GM18951 (cell line): Measurements from ENCODE around the gene SLC38A4.
"Not testable (repeated sequence)": the region's sequence is repeated elsewhere in the genome, so short reads cannot be mapped to it uniquely, and the experiment has no call there.

Experiments used
- POLR2A ChIP-seq: IDR thresholded peaks from 4 replicates; pipeline ENCODE4 v1.6.1; 2011; ENCODE audit warnings: mild to moderate bottlenecking; ENCODE audit not compliant: insufficient read length, insufficient read depth; ENCODE audit errors: extremely low read depth
- in situ Hi-C: fragments of 300-500 bp; cut with MboI; formaldehyde crosslinking; loops from one replicate; pipeline ENCODE4 v1.12.0; 2022; ENCODE audit warnings: low sequenced_read_pairs, mixed read lengths, inconsistent platforms; ENCODE audit not compliant: unreplicated experiment

Gene SLC38A4

DNA sequence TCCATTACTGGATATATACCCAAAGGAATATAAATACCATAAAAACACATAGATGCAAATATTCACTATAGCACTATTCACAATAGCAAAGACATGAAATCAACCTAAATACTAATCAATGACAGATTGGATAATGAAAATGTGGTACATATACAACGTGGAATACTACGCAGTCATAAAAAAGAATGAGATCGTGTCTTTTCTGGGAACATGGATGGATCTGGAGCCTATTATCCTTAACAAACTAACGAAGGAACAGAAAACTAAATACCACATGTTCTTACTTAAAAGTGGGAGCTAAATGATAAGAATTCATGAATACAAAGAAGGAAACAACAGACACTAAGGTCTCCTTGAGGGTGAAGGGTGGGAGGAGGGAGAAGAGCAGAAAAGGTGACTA lies 76.5 kb downstream of the SLC38A4 start:
- in situ Hi-C loops, result no loop called here
- TF ChIP-seq POLR2A, result no peak

DNA sequence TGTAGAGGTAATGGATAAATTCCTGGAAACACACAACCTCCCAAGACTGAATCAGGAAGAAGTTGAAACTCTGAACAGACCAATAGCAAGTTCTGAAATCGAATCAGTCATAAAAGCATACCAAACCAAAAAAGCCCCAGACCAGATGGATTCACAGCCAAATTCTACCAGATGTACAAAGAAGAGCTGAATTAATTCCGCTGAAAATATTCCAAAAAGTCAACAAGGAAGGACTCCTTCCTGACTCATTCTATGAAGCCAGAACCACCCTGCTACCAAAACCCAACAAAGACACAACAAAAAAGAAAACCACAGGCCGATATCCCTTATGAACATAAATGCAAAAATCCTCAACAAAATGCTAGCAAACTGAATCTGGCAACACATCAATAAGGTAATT lies 81.5 kb downstream of the SLC38A4 start:
- in situ Hi-C loops, result no loop called here
- TF ChIP-seq POLR2A, result no peak

DNA sequence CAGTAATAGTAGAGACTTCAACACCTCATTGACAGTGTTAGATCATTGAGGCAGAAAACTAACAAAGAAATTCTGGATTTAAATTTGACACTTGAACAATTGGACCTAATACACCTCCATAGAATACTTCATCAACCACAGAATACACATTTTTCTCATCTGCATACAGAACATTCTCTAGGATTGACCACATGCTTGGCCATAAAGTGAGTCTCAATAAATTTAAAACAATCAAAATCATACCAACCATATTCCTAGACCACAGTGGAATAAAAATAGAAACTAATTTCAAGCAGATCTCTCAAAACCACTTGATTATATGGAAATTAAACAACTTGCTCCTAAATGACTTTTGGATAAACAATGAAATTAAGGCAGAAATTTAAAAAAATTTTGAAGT lies 82.3 kb downstream of the SLC38A4 start:
- TF ChIP-seq POLR2A, result no peak
- in situ Hi-C loops, result no loop called here

GRCh38 chr12:46742271-46742670 lies 83.5 kb downstream of the SLC38A4 start:
- in situ Hi-C loops, result not testable (repeated sequence)

- TF ChIP-seq POLR2A, result no peak
- in situ Hi-C loops, result no loop called here
Measured at GRCh38 chr12:46725332-46725731, 100.5 kb downstream of the SLC38A4 start.

DNA sequence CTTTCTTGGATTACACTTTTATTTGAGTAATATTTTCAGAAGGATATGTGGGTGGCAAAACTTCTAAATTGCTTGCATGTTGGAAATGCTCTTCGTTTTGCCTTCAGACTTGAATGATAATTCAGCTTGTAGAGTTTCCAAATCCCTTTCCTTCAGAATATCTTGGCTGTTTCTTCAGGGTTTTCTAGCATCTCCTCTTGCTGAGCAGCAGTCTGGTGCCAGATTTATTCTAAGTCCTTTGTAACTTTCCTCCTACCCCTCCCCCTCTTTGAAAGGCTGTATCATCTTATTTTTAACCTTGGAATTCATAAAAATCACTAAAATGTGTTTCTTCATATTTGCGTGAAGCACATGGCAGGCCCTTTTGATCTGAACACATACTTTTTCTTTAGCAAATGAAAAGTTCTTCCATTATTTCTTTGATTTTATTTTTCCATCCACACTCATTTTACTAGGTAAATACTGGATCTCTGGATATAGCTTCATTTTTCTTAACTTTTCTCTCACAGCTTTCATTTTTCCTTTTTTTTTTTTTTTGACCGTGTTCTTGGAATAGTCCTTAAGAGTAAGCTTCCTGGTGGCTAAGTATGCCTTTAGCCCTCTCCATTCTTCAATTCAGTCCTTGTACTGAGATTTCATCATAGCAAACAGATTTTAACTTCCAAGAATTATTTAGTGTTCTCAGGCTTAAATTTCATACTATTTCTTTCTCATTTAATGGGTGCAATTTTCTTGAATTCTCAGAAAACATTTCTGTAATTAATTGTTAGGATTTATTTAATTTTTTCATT lies 102.0 kb downstream of the SLC38A4 start:
- in situ Hi-C loops, result no loop called here

DNA sequence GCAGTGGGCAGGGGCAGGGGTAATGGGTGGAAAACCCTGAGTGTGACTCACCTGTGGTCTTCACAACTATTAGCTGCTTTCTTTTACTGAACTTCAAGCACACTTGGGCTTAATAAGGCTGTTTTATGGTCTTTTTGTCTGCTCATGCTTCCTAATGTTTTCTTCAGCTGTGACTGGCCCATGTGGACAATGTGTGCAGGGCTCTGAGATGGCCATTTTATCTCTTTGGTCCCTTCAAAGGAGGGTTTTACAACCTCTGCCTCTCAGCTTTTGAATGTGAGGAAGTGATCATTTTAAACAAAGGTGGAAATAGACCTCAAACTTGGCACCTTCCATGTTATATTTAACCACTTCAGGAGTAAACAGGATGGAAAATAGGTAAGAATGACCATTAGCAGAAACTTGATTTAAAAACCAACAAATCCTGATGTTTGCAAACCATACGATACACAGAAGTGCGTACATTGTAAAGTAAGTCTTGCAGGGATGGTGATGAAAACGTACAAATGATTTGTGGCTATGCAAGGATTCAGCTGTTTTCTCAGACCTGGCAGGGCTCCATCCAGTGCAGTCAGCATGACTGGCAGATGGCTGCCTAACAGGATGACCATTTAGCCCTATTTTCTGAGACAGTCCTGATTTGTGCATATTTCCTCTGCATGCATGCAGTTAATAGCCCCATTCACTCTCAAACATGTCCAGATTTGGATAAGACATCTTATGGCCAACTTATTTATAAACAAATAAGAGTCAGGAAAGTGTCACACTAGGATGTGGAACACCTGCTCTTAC lies 103.2 kb downstream of the SLC38A4 start:
- in situ Hi-C loops, result no loop called here
- TF ChIP-seq POLR2A, result no peak

More for the DNA sequence above, 102.0 kb downstream of the SLC38A4 start:
- no peak for TF ChIP-seq POLR2A

DNA sequence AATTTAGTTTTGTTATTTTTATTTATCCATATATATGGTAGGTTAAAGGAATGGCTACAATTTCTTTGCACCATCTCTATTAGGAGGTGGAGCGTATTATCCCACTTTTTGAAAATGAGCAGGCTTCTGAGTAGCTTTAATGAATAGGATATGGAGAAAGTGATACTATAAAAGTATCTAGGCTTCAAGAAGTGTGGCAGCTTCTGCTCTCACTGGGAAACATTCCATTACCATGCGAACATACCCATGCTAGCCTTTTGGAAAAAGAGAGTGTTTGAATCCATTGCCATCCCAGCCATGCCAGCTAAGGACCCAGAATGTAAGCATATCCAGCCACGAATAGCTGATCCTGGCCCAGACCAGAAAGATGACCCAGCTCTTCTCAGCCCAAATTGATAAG lies 107.3 kb downstream of the SLC38A4 start:
- TF ChIP-seq POLR2A, result no peak
- in situ Hi-C loops, result no loop called here

DNA sequence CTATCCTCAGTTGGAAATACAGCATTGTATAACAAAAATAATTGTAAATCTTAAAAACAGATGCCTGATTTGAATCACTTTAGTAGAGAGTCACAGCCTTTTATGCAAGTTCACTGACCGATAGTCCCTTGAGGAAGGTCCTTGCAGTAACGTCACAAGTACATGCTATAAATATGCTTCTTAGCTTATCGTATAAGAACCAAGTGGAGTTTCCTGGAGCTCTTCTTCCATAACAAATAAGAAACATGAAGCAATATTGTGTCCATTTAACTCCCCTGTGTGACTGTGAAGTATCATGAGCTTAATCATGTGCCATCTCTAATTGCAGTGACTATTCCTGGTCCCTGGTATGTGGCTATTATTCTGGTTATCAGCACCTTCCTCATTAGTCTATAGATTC lies 107.9 kb downstream of the SLC38A4 start:
- in situ Hi-C loops, result no loop called here

DNA sequence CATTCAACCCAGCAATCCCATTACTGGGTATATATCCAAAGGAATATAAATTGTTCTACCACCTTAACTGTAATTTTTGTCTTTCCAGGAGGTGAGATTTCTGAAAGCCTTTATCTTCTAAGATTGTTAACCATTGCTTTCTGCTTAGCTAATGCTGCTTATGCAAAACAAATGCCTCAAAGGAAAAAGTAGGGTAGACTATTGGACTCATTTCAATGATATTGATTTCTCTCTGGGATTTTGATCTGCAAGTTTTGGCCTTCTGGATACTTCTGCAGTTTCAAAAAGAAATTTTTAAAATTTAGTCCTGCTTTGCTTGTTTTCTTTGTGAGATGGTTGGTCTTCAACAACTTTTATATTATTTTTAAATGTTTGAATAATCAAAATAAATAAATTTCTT lies 108.6 kb downstream of the SLC38A4 start:
- no peak for TF ChIP-seq POLR2A
- in situ Hi-C loops, result no loop called here

More for the DNA sequence above, 107.9 kb downstream of the SLC38A4 start:
- TF ChIP-seq POLR2A, result no peak
